Lung microvascular endothelial cell (primary cell): Measurements from ENCODE around the gene BEGAIN. TPM values are rescaled to one million over a fixed set of nuclear protein-coding genes. Genes with fewer than 3 reads are reported as not detected.
"Not testable (repeated sequence)": the region's sequence is repeated elsewhere in the genome, so short reads cannot be mapped to it uniquely, and the experiment has no call there.

Source experiments
- DNase-seq, 2 donors: peaks; one replicate each; pipeline versions ENCODE4 v3.0.0 to v3.0.0-alpha.2; 2010; ENCODE audit warnings: low read depth in 2 of 2
- total RNA-seq: library from RNA; depleted of rRNA; stranded (reverse); fragments of >200 nt; gene quantifications from 2 replicates; pipeline ENCODE4 v1.2.1, GENCODE V29; 2014

BEGAIN gene
- total RNA-seq, 1 donor from 2014 or later = 0.20 TPM

GRCh38 chr14:100524233-100524932 lies 62.8 kb downstream of the BEGAIN start:
- no peak for DNase-seq

GRCh38 chr14:100523843-100524169 lies 63.4 kb downstream of the BEGAIN start:
- DNase-seq = no peak

DNA sequence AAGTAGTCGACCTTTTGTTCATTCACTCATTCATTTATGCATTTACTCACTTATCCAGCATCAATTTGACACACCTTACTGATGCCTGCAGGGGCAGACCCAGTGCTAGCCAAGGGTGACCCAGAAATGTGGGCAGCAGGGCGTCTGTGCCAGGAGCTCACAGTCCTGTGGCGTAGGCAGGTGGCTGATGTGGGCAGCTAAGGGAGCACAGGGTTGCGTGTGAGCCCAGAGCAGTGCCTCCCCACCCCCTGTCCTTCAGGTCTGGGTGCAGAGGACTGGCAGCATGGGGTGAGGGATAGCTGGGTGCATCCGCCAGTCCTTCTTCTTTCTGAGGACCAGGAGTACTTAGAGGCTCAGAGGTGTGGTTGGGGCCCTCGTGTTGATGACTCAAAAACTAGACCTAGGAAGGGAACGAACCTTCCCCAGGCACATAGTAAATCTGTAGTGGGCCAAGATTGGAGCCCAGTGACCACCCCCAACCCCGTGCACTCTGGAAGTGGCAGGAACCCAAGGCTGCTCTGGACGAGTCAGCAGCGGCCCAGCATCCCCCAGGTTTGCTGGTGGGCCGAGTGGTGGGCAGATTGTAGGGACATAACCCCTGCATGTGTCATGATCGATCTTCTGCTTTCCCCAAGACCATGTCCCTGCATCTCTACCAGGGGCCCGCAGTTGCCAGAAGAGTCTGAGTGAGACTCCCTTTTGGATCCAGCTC lies 63.9 kb downstream of the BEGAIN start:
- no peak for DNase-seq

DNA sequence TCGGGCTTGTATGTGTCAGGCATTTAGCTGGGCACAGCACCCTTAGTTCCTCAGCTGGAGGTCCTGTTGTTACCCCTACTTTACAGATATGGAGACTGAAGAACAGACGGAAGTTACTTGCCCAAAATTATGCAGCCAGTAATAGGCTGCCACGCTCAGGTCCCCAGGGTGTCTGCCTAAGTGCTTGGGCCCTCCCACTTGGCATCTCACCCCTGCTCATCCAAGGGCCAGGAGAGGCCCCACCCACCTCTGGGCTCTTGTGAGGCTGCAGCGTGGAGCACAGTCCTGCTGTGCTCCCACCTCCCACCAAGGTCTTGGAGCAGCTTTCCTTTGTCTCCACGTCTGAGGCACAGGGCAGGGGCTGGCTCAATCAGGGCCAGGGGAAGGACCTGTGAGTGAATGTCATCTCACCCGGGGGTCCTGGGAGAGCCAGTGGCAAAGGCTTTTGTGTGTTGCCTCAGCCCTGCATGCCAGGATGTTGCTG lies 64.6 kb downstream of the BEGAIN start:
- no peak for DNase-seq

GRCh38 chr14:100506053-100506452 lies 81.2 kb downstream of the BEGAIN start:
- DNase-seq = not testable (repeated sequence)

GRCh38 chr14:100504372-100505078 lies 82.7 kb downstream of the BEGAIN start:
- no peak for DNase-seq

GRCh38 chr14:100503251-100503650 lies 84.0 kb downstream of the BEGAIN start:
- no peak for DNase-seq

DNA sequence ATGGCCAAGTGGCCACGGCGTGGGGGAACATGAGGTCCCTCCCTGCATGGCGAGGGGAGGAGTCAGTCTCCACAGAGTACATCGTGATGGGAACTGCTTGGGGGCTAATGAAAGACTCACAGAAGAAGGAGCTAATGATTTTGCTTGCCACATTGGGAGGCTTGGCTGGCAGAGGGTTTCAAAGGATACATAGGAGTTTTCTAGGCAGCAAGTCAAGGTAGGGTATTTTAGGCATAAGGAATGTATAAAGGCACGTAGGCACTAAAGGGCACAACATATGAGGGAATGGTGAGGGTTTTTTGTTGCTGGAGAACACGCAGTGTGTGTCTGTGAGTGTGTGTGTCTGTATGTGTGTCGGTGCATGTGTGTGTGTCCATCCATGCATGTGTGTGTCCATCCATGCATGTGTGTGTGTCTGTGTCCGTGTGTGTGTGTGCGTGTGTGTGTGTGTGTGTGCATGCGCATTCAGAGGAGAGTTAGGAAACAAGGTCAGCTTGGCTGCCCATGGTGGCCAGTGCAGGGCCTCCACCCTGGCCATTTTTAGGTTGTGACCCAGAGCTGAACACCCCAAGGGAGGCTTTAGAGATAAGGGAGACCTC lies 84.5 kb downstream of the BEGAIN start:
- no peak for DNase-seq

DNA sequence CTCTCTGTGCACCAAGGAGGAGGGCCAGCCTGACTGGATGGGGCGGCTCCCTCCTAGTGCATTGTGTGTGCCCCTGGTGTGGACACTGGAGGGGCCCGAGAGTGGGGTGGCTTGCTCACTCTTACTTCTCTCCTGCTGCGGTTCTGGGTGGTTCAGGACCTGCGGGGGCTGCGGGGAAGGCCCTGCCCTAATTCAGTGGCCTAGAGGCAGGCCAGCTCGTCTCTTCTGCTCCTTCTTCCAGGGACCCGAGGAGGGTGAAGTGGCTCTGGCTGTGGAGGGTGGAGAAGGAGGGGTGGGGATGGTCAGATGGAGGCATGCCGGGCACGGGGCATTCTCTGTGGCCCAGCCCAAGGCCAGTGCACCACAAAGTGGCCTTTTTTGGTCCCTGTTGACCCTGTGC lies 87.1 kb downstream of the BEGAIN start:
- no peak for DNase-seq

GRCh38 chr14:100498068-100498467 lies 89.1 kb downstream of the BEGAIN start:
- no peak for DNase-seq

- DNase-seq = no peak
Measured at GRCh38 chr14:100495917-100496316, 91.3 kb downstream of the BEGAIN start.

GRCh38 chr14:100494645-100495044 lies 92.6 kb downstream of the BEGAIN start:
- no peak for DNase-seq

- no peak for DNase-seq
Measured at GRCh38 chr14:100490252-100490651, 97.0 kb downstream of the BEGAIN start.

DNA sequence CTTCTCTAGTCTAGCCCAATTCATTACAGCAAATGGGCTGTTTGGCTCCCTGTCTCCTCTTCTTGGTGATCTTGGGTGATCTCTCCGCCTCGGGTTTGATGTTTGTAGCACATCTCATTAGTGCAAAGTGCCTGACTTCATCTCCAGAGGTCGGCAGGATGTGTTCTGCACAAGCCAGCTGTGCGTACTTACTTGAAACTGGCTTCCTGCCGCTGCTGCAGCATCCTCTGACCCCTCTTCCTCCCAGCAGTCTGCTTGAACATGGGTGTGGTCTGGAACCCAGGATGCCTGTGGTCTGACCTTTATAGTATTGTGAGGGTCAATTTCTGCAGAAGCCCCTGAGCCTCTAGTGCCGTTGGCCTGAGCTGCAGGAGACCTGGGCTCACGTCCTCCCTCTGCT lies 99.2 kb downstream of the BEGAIN start:
- no peak for DNase-seq

DNA sequence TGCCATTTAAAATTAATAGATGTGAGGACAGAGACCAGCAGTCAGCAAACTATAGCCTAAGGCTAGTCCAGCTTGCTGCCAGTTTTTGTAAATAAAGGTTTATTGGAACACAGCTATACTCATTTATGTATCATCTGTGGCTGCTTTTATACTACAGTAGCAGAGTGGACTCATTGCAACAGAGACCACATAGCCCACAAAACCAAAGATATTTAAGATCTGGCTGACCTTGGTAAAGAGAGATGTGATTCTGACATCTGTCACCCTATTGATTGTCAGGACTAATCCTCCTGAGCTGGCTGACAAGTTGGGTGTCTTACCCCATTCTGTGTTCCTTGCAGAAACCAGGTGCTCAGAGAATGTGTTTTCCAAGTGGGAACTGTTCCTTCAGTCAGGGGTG lies 99.9 kb downstream of the BEGAIN start:
- DNase-seq = no peak

Other genes starting within 250 kb of the BEGAIN start
- gene WDR25, start 210.9 kb downstream of the BEGAIN start, total RNA-seq = 21.4 and 40.3 TPM in 2 replicates
- not detected in 2 replicates for gene DLK1, start 139.5 kb upstream of the BEGAIN start, total RNA-seq
- gene MEG3, start 238.7 kb upstream of the BEGAIN start, total RNA-seq = 0.99 and 4.8 TPM in 2 replicates